HEK293T (cell line): ENCODE measurements around the gene CCL17.
"Not testable (repeated sequence)": the region's sequence is repeated elsewhere in the genome, so short reads cannot be mapped to it uniquely, and the experiment has no call there.

Source experiments
- CTCF ChIA-PET: fragments of 350-600 bp; formaldehyde crosslinking; extraction: SDS; loops from one replicate; lab custom pipeline; 2021; ENCODE audit warnings: antibody characterized with exemption, inconsistent platforms; lab: Yijun Ruan, JAX
- POLR2A ChIA-PET: fragments of 350-600 bp; formaldehyde crosslinking; extraction: SDS; loops from one replicate; lab custom pipeline; 2020; ENCODE audit warnings: antibody characterized with exemption, inconsistent platforms; lab: Yijun Ruan, JAX
- DNase-seq: peaks from one replicate; pipeline ENCODE4 v3.0.0; 2012; ENCODE audit warnings: mixed read lengths; ENCODE audit errors: extremely low spot score
- ARNT ChIP-seq: fragments of 450-650 bp; IDR thresholded peaks from 2 replicates; pipeline ENCODE4 v1.6.1; 2017; ENCODE audit warnings: mild to moderate bottlenecking
- BHLHE40 ChIP-seq: fragments of 450-650 bp; IDR thresholded peaks from 2 replicates; pipeline ENCODE4 v1.6.1; 2016; ENCODE audit warnings: mild to moderate bottlenecking, moderate library complexity, borderline replicate concordance
- CTBP1 ChIP-seq: fragments of 450-650 bp; IDR thresholded peaks from 2 replicates; pipeline ENCODE4 v1.6.1; 2016; ENCODE audit warnings: borderline replicate concordance
- ELF4 ChIP-seq: fragments of 450-650 bp; IDR thresholded peaks from 2 replicates; pipeline ENCODE4 v1.6.1; 2017; ENCODE audit warnings: antibody characterized with exemption
- FOXA1 ChIP-seq: fragments of 450-650 bp; IDR thresholded peaks from 2 replicates; pipeline ENCODE4 v1.6.1; 2016; ENCODE audit warnings: mild to moderate bottlenecking
- FOXK2 ChIP-seq: fragments of 450-650 bp; IDR thresholded peaks from 2 replicates; pipeline ENCODE4 v1.6.1; 2016; ENCODE audit warnings: mild to moderate bottlenecking
- FOXM1 ChIP-seq: fragments of 450-650 bp; IDR thresholded peaks from 2 replicates; pipeline ENCODE4 v1.6.1; 2017; ENCODE audit warnings: mild to moderate bottlenecking, borderline replicate concordance
- HDGF ChIP-seq: fragments of 450-650 bp; IDR thresholded peaks from 2 replicates; pipeline ENCODE4 v1.6.1; 2017; ENCODE audit warnings: antibody characterized with exemption, borderline replicate concordance
- L3MBTL2 ChIP-seq: fragments of 450-650 bp; conservative IDR thresholded peaks from 2 replicates; pipeline ENCODE4 v1.6.1; 2016; ENCODE audit warnings: mild to moderate bottlenecking
- LEF1 ChIP-seq: fragments of 450-650 bp; IDR thresholded peaks from 2 replicates; pipeline ENCODE4 v1.6.1; 2017; ENCODE audit warnings: mild to moderate bottlenecking, borderline replicate concordance
- NFRKB ChIP-seq: fragments of 450-650 bp; IDR thresholded peaks from 2 replicates; pipeline ENCODE4 v1.6.1; 2016; ENCODE audit warnings: mild to moderate bottlenecking, moderate library complexity
- SP1 ChIP-seq: fragments of 450-650 bp; IDR thresholded peaks from 2 replicates; pipeline ENCODE4 v1.6.1; 2017
- SUZ12 ChIP-seq: fragments of 450-650 bp; IDR thresholded peaks from 2 replicates; pipeline ENCODE4 v1.6.1; 2016; ENCODE audit warnings: mild to moderate bottlenecking
- TARDBP ChIP-seq: fragments of 450-650 bp; IDR thresholded peaks from 2 replicates; pipeline ENCODE4 v1.6.1; 2016
- ZNF384 ChIP-seq: fragments of 450-650 bp; IDR thresholded peaks from 2 replicates; pipeline ENCODE4 v1.6.1; 2016
- TF ChIP-seq, protein P1 (sequence below): fragments of 450-650 bp; IDR thresholded peaks from 2 replicates; pipeline ENCODE4 v1.6.1; 2016

Gene CCL17

DNA sequence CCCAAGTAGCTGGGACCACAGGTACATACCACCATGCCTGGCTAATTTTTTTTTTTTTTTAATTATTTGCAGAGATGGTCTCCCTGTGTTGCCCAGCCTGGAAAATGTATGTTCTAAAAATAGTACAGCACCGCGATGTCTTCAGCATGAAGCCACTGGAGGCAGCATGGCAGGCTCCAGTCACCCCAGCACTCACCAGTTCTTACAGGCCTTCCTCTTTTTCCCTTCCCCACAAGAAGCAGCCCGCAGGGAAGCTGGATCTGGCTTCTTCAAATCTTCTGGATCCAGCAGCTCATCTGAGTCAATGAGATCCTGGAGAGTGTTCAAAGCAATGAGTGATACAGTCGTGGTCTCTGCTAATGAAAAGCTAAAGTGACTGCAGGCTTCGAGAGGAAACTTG is 26.4 kb downstream of the CCL17 start:
- TF ChIP-seq LEF1 (no peak), SUZ12 (no peak), BHLHE40 (no peak), TARDBP (no peak), ZNF384 (no peak), FOXM1 (no peak), FOXK2 (no peak)
- ChIA-PET POLR2A (no interaction called here), CTCF (no interaction called here)
- no peak for DNase-seq

DNA sequence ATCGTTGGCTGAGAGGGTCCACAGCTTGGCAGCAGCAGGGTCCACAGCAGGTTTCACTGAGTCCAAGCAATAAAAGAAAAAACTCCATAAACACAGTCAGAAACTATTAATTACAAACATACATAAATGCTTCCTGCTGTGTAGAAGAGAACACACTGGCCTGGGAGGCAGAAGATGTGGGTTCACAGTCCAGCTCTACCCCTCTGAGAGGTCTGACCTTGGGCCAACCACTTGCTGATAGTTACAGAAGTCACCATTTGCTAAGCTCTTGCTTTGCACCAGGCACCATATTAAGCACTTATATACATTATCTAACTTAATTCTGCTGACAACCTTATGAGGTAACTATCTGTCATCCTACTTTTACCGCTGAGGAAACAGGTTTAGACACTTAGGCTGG is 27.9 kb downstream of the CCL17 start:
- CTCF ChIA-PET = no interaction called here
- TF ChIP-seq NFRKB (no peak), HDGF (no peak), LEF1 (no peak), TARDBP (no peak), ARNT (no peak), SUZ12 (no peak), SP1 (no peak), FOXA1 (no peak), L3MBTL2 (no peak), FOXK2 (no peak), ZNF384 (no peak), ELF4 (no peak), FOXM1 (no peak), BHLHE40 (no peak), CTBP1 (no peak)
- TF ChIP-seq, protein P1, sequence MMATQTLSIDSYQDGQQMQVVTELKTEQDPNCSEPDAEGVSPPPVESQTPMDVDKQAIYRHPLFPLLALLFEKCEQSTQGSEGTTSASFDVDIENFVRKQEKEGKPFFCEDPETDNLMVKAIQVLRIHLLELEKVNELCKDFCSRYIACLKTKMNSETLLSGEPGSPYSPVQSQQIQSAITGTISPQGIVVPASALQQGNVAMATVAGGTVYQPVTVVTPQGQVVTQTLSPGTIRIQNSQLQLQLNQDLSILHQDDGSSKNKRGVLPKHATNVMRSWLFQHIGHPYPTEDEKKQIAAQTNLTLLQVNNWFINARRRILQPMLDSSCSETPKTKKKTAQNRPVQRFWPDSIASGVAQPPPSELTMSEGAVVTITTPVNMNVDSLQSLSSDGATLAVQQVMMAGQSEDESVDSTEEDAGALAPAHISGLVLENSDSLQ = no peak
- DNase-seq = no peak
- POLR2A ChIA-PET = interaction anchor here (1.4 kb wide), 1 partner anchor 15 kb away, joined by 3 read pairs; the partner anchor contains the start of genes CIAPIN1 and COQ9

DNA sequence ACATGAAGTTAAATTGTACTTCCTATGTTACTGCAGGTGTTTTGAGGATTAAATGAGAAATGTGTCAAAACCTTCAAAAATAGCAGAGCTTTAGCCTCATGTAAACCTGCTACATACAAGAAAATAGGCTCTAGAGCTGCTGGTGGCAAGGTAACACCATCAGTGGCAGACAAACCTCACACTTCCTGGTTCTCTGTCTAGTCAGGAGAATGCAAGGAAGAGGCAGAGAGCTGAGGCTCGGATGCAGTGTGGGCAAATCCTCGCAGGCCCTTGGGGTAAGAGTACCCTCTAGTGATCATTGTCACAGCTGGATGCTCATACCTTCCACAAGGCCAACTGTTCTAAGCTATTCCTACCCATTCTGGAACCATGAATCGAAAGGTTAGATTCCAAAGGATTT is 28.4 kb downstream of the CCL17 start:
- POLR2A ChIA-PET = interaction anchor here (1.4 kb wide), 1 partner anchor 14 kb away, joined by 3 read pairs; the partner anchor contains the start of genes CIAPIN1 and COQ9
- no peak for TF ChIP-seq ELF4
- TF ChIP-seq L3MBTL2 = no peak
- TF ChIP-seq FOXA1 = no peak
- TF ChIP-seq LEF1 = no peak
- TF ChIP-seq FOXM1 = no peak
- no peak for TF ChIP-seq BHLHE40
- TF ChIP-seq FOXK2 = no peak
- TF ChIP-seq HDGF = no peak
- TF ChIP-seq, protein P1 = no peak
- TF ChIP-seq ZNF384 = no peak
- TF ChIP-seq CTBP1 = no peak
- no peak for TF ChIP-seq ARNT
- TF ChIP-seq NFRKB = no peak
- CTCF ChIA-PET = no interaction called here
- no peak for DNase-seq

DNA sequence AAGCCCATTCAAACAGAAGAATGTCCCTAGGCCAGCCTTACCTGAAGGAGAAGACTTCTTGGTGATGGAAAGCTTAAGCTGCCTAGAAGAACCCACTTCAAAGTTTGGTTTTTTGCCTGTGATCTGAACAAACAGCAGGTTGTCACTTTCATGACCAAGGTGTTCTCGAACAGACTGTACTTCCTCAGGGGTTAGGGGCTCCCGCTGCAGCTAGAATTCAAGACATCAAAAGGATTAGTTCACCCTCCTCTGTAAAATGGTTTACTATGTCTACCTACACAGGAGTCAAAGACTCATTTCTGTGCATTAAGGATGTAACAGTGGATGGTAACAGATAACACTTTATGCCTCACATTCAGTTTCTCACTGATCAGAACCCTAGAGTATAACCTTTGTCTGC is 29.4 kb downstream of the CCL17 start:
- no peak for TF ChIP-seq SP1
- TF ChIP-seq LEF1 = no peak
- TF ChIP-seq BHLHE40 = no peak
- TF ChIP-seq FOXK2 = no peak
- no peak for TF ChIP-seq NFRKB
- no peak for TF ChIP-seq L3MBTL2
- no peak for TF ChIP-seq HDGF
- TF ChIP-seq ARNT = no peak
- TF ChIP-seq SUZ12 = no peak
- TF ChIP-seq ZNF384 = no peak
- no peak for TF ChIP-seq FOXA1
- TF ChIP-seq FOXM1 = no peak
- no peak for TF ChIP-seq CTBP1
- ChIA-PET POLR2A (no interaction called here), CTCF (interaction anchor here (0.8 kb wide), 1 partner anchor 15 kb away, joined by 3 read pairs; no protein-coding TSS in a partner anchor)
- no peak for DNase-seq

DNA sequence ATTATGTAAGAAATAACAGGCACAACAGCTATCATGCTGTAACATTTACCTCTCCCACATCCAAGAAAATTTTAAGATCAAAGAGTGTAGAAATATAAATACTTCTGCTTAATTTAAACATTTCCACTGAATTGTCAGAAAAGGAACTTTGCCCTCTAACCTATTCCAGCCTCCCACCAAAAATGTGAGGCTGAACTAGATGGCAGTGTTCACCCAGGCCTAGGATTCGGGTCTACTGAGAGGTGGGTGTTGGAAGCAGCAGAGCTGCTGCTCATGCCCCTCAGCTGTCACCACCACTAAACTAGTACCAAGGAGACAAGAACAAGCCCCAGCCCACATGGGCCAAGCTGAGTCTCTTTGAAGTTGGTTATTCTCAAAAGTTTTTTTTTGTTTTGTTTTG is 31.3 kb downstream of the CCL17 start:
- ChIA-PET CTCF (no interaction called here), POLR2A (no interaction called here)
- no peak for TF ChIP-seq HDGF
- no peak for TF ChIP-seq ZNF384
- TF ChIP-seq SP1 = no peak
- TF ChIP-seq L3MBTL2 = no peak
- no peak for TF ChIP-seq ELF4
- no peak for TF ChIP-seq NFRKB
- TF ChIP-seq CTBP1 = no peak
- TF ChIP-seq ARNT = no peak
- no peak for TF ChIP-seq FOXM1
- no peak for TF ChIP-seq FOXK2
- TF ChIP-seq LEF1 = no peak
- TF ChIP-seq FOXA1 = no peak
- no peak for TF ChIP-seq BHLHE40
- TF ChIP-seq, protein P1 = no peak
- TF ChIP-seq SUZ12 = no peak
- no peak for TF ChIP-seq TARDBP
- DNase-seq = no peak

DNA sequence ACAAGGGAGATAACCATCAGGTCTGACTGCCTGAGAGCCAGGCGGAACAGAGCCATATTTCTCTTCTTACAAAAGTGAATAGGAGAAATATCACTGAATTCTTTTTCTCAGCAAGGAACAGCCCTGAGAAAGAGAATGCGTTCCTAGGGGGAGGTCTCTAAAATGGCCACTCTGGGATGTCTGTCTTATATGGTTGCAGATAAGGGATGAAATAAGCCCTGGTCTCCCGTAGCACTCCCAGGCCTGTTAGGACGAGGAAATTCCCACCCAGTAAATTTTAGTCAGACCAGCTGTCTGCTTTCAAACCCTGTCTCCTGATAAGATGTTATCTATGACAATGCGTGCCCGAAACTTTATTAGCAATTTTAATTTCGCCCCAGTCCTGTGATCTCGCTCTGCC is 35.4 kb downstream of the CCL17 start:
- CTCF ChIA-PET, DNase-seq: not testable (repeated sequence)
- POLR2A ChIA-PET = interaction anchor here (1.3 kb wide), 1 partner anchor 7 kb away, joined by 8 read pairs; the partner anchor contains the start of genes CIAPIN1 and COQ9

DNA sequence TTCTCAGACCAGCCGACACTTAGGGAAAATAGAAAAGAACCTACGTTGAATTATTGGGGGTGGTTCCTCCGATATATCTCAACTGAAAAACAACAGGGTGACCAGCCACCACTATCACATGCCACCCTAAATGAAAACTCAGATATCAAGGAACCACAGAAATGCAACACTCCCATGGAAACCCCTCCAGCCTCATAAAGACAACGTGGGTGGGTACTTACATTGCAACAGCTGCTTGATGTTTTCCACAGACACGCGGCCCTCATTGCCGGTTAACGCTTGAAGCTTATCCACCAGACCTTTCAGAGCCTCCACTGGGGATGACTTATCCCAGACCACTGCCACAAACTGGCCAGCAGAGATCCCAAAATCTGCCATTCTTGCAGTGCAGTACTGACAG is 36.0 kb downstream of the CCL17 start:
- DNase-seq, POLR2A ChIA-PET, CTCF ChIA-PET: not testable (repeated sequence)
